HFFc6 (cell line): ENCODE results near the gene TTYH2. TPM values are rescaled to one million over a fixed set of nuclear protein-coding genes. Genes with fewer than 3 reads are reported as not detected.

Experiments used
- DNase-seq: peaks from one replicate; pipeline ENCODE4 v3.0.0-alpha.2; 2018
- H3K27ac Mint-ChIP-seq: 2 replicates; pipeline ENCODE4 v1.8.0; 2020; ENCODE audit warnings: mild to moderate bottlenecking, mixed read lengths
- H3K27me3 Mint-ChIP-seq: 2 replicates; pipeline ENCODE4 v1.8.0; 2021; ENCODE audit warnings: mild to moderate bottlenecking, moderate library complexity, mixed read lengths; ENCODE audit not compliant: insufficient read depth
- H3K36me3 Mint-ChIP-seq: 2 replicates; pipeline ENCODE4 v1.8.0; 2021; ENCODE audit warnings: low read depth, mixed read lengths
- H3K4me1 Mint-ChIP-seq: 2 replicates; pipeline ENCODE4 v1.8.0; 2020; ENCODE audit warnings: low read depth, mixed read lengths
- H3K4me3 Mint-ChIP-seq: 2 replicates; pipeline ENCODE4 v1.8.0; 2020; ENCODE audit warnings: mild to moderate bottlenecking, moderate library complexity, mixed read lengths
- H3K9me3 Mint-ChIP-seq: 2 replicates; pipeline ENCODE4 v1.8.0; 2020; ENCODE audit warnings: mild to moderate bottlenecking, mixed read lengths
- CTCF ChIP-seq: fragments of 200-600 bp; sonication (generic); IDR thresholded peaks from 2 replicates; pipeline ENCODE4 v1.5.0; 2021; ENCODE audit warnings: antibody characterized with exemption, mild to moderate bottlenecking
- total RNA-seq, 6 experiments: library from RNA; stranded (reverse); fragmentation: NEBNext Ultra II Directional; extraction: Animal tissue kit (Norgen Biotek cat#: 25700); gene quantifications; 2 replicates in 1 of 6; 3 replicates in 5 of 6; pipeline ENCODE4 v1.2.3, GENCODE V29; 2021

Gene TTYH2
- total RNA-seq, 6 experiments from 2014 or later, result 1.2 to 2.7 (median 1.9) TPM

DNA sequence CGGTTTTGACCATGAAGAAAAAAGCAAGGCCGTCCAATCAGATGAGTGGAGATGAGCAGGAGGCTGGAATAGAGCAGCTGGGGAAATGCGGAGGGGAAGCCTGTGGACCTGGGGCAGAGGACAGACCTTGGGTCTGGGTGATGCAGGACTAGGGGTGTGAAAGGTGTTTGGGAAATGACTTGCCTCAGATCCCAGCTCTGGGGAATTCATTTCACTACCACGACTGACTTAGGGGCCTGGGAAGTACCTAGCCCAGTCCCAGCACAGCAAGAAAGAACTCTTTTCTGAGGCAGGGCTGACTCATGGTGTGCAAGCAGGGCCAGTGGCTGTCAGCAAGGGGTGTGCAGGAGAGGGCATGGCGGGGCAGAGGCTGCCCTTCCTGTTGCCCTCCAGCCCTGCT, 75.4 kb downstream of the TTYH2 start:
- peaks cover 14% of the 10 kb centered on the region; the same call in 1 of the 2 replicates for H3K9me3 Mint-ChIP-seq
- H3K36me3 Mint-ChIP-seq, result no peaks in the 10 kb centered on the region
- peaks cover 1% of the 10 kb centered on the region; the same call in 1 of the 2 replicates for H3K27me3 Mint-ChIP-seq
- DNase-seq, result no peak
- H3K4me3 Mint-ChIP-seq, result no peak overlapping the region
- no peak for TF ChIP-seq CTCF
- H3K4me1 Mint-ChIP-seq, result no peaks in the 10 kb centered on the region
- H3K27ac Mint-ChIP-seq, result no peak overlapping the region

- Mint-ChIP-seq H3K9me3 (peaks cover 22% of the 10 kb centered on the region; the same call in 1 of the 2 replicates), H3K4me3 (no peak overlapping the region), H3K36me3 (no peaks in the 10 kb centered on the region), H3K4me1 (no peaks in the 10 kb centered on the region), H3K27ac (no peak overlapping the region), H3K27me3 (peaks cover 1% of the 10 kb centered on the region; the same call in 1 of the 2 replicates)
- no peak for TF ChIP-seq CTCF
- DNase-seq, result no peak
These were observed 76.3 kb downstream of the TTYH2 start for GRCh38 chr17:74289688-74290087.

- TF ChIP-seq CTCF, result no peak
- H3K4me3 Mint-ChIP-seq, result no peak overlapping the region
- H3K36me3 Mint-ChIP-seq, result no peaks in the 10 kb centered on the region
- DNase-seq, result no peak
- H3K4me1 Mint-ChIP-seq, result no peaks in the 10 kb centered on the region
- H3K9me3 Mint-ChIP-seq, result peaks cover 26% of the 10 kb centered on the region; the same call in 1 of the 2 replicates
- H3K27ac Mint-ChIP-seq, result no peak overlapping the region
- peaks cover 1% of the 10 kb centered on the region; the same call in 1 of the 2 replicates for H3K27me3 Mint-ChIP-seq
These were observed 77.0 kb downstream of the TTYH2 start for GRCh38 chr17:74290340-74290739.

GRCh38 chr17:74292495-74292894, 79.1 kb downstream of the TTYH2 start:
- Mint-ChIP-seq H3K36me3 (no peaks in the 10 kb centered on the region), H3K27me3 (peaks cover 1% of the 10 kb centered on the region; the same call in 1 of the 2 replicates), H3K4me3 (no peak overlapping the region), H3K4me1 (no peaks in the 10 kb centered on the region), H3K9me3 (peaks cover 22% of the 10 kb centered on the region; the same call in 1 of the 2 replicates), H3K27ac (no peak overlapping the region)
- no peak for DNase-seq
- TF ChIP-seq CTCF, result no peak

DNA sequence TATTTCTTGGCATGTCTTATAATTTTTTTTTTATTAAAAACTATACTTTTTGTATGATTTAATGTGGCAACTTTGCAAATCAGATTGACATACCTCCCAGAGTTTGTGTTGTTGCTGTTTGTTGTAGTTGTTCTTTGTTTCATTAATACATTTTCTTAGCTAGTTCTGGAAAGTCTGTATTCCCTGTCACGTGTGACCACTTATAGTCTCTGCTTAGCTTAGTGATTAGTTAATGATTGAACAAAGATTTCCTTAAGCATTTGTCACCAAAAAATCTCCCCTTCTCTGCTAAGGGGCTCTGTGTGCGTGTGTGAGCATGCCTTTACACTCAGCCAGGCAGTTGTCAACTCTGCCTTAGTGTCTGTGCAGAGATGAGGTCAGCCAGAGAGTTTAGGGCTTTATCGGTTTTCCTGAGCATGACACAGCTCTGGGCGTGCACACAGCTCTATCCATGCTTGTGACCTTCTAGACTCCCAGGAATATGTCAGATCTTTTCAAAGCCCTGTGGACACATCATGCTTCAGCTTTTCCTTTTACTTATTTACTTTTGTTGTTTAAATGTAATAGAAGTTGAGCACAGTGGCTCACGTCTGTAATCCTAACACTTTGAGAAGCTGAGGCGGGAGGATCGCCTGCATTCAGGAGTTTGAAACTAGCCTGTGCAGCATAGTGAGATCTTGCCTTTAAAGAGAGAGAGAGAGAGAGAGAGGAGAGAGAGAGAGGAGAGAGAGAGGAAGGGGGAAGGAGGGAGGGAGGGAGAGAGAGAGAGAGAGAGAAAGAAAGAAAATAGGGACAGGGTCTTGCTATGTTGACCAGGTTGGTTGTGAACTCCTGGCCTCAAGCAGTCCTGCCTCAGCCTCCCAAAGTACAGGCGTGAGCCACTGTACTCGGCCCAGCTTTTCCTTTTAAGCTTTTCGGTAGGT, 82.5 kb downstream of the TTYH2 start:
- TF ChIP-seq CTCF, result no peak
- peaks cover 12% of the 10 kb centered on the region; the same call in 1 of the 2 replicates for H3K9me3 Mint-ChIP-seq
- H3K27ac Mint-ChIP-seq, result no peak overlapping the region
- no peaks in the 10 kb centered on the region for H3K36me3 Mint-ChIP-seq
- H3K27me3 Mint-ChIP-seq, result no peaks in the 10 kb centered on the region; the same call in none of the 2 replicates
- no peak overlapping the region for H3K4me3 Mint-ChIP-seq
- H3K4me1 Mint-ChIP-seq, result no peaks in the 10 kb centered on the region
- no peak for DNase-seq
